Epithelial cell of alveolus of lung (primary cell): Measurements from ENCODE around the gene NTPCR. TPM values are rescaled to one million over a fixed set of nuclear protein-coding genes. Genes with fewer than 3 reads are reported as not detected.

Experiments used
- total RNA-seq: library from RNA; depleted of rRNA; stranded (reverse); fragments of >200 nt; gene quantifications from 2 replicates; pipeline ENCODE4 v1.2.1, GENCODE V29; 2015

Gene NTPCR
- total RNA-seq = 35.8 and 49.7 TPM in 2 replicates

GRCh38 chr1:232950197-232951176, at the start of gene NTPCR:
Gene NTPCR, plus strand, starts transcription at chr1:232950611. Its CDS starts 100 bp downstream, at chr1:232950711.

Other genes starting within 250 kb of the NTPCR start
- 1.2 and 2.7 TPM in 2 replicates for gene MAP10, start 145.2 kb upstream of the NTPCR start, total RNA-seq